Measurements from ENCODE around the gene USP35.
"Not testable (repeated sequence)": the region's sequence is repeated elsewhere in the genome, so short reads cannot be mapped to it uniquely, and the experiment has no call there.

USP35 gene

GRCh38 chr11:78170874-78171549, 17.7 kb upstream of the USP35 start:
- no peak for DNase-seq

DNA sequence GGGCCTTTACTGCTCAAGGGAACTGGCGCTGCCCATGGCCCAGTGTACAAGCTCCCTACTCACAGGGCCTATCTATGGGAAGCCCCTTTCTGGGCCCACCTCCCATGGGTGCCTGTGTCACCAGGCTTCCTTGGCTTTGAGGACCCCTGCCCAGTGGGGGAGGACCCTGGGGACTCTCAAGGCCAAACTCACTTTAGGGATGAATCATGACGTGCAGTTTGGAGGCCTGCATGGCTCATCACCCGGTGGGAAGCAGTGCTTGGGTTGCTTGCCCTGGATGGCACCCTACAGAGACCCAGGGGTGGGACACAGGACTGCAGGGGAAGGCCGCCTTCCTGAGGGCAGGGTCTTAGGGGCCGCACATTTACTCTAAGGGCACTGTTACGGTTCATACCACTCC, 16.8 kb upstream of the USP35 start:
- DNase-seq = no peak

GRCh38 chr11:78175862-78176261, 12.9 kb upstream of the USP35 start:
- not testable (repeated sequence) for DNase-seq

GRCh38 chr11:78176605-78177141, 12.0 kb upstream of the USP35 start:
- DNase-seq = no peak

GRCh38 chr11:78177216-78177615, 11.5 kb upstream of the USP35 start:
- no peak for DNase-seq

DNA sequence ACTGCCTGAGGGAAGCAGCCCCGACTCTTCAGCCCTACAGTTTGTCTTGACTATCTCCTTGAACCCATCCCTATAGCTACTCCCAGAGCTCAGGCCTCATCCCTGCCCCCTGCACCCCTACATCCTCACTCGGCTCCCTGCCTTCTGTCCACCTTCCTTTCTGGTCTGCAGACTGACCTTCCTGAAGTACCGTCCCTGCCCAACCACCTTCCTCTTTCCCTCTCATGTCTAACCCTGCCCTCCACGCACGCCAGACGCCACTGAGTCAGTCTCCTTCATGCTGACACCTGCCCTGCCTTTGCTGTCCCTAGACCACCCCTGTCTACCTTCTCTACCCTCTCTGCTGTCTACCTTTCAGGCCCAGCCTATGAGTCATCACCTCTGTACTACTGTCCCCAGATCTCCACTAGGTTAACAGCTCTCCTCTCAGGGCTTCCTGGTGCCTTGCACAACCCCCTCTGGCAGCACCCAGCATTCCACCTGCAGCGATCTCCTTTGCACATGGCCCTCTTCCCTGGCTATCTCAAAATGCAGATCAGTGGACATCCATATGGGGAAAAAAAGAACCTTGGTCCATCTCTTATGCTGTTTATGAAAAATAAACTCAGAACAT, 9.2 kb upstream of the USP35 start:
- no peak for DNase-seq

GRCh38 chr11:78180751-78181150, 8.0 kb upstream of the USP35 start:
- no peak for DNase-seq

- no peak for DNase-seq
Observed at GRCh38 chr11:78181185-78181584, 7.5 kb upstream of the USP35 start.

GRCh38 chr11:78187366-78188285, 1.1 kb upstream of the USP35 start:
- no peak for DNase-seq

- DNase-seq = no peak
Observed at GRCh38 chr11:78189174-78189724, 530 bp downstream of the USP35 start.

DNA sequence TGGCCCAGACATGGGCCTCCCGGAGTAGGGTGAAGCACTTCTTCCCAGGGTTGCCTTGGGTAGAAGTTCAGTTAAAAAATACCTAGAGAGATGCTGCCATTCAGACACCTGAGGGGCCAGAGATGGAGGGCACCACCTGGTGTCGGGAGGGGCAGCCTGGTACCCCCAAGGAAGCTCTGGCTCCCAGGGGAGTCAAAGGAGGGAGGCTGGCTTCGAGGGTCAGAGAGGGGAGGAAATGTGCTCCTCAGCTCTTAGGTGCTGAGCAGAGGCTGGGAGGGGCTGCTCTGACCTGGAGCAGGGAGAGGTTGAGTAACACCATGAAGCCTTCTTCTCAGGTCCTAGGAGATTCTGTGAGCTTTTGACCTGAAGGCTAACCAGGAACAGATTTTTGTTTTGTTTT, 1.1 kb downstream of the USP35 start:
- no peak for DNase-seq

GRCh38 chr11:78190374-78190773, 1.7 kb downstream of the USP35 start:
- DNase-seq = no peak

DNA sequence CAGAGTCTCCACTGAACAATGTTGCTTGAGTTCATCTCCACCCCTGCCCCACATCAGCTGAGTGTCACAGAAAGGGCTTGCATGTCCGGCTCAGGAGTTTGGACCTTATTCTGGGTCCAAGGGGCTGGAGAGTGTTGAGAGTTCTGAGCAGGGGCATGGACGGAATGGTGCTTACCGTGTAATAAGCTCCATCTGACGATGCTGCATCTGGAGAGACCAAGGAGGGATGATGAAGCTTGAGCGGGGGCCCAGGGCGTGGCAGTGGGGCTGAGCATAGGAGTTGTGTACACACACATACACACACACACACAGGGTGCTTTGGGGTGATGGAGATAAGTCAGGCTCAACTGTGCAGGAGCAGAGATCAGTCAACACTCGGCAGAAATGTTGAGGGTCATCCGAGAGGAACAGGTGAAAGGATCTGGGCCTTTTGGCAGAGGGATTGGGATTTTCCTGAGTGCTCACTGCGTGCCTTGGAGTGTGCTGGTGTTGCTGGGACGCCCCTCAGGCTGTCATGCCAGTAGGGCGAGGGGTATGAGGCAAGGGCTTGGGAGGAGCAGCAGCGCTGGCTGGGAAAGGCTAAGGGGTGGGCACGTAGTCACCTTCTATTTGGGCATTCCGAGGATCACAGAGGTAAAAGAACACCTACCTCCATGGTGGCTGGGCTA, 2.3 kb downstream of the USP35 start:
- no peak for DNase-seq

DNA sequence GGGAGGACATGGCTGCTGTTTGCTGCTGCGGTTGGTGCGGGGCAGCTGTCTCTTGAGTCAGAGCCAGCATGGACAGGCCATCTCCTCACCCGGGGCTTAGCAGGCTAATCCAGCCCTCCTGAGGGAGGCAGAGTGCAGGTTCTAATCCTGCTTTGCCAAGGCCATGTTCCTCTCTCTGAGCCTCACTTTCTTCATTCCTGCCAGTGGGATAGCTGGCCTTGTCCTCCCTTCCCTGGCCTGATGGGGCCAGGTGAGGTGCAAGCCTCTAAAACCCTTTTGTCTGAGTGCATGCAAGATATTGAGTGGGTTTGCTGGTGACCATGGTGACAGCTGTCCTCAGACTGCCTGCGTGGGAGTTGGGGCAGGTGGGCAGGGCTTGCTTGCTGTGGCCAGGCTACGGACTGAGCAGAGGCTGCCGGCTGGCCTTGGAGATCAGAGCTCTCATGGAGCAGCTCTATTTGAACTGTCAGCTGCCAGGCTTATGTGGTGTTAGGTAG, 3.6 kb downstream of the USP35 start:
- DNase-seq = no peak

DNA sequence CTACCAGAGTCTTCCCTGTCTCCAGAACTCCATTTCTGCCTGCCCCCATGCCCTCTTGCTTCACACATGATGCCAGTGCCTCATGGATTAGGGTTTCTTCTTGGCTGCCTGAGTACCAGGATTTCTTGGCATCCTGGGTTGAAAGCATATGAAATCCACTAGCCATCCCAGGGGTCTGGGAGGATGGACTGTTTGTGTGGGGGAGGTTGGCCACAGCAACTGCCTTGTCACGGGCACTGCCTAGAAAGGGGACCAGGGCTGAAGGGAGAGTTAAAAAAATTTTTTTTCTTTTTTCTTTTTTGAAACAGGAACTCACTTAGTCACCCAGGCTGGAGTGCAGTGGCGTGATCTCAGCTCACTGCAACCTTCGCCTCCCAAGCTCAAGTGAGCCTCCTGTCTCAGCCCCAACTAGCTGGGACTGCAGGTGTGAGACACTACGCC, 4.2 kb downstream of the USP35 start:
- no peak for DNase-seq

- no peak for DNase-seq
Observed at GRCh38 chr11:78193806-78194205, 5.1 kb downstream of the USP35 start.

DNA sequence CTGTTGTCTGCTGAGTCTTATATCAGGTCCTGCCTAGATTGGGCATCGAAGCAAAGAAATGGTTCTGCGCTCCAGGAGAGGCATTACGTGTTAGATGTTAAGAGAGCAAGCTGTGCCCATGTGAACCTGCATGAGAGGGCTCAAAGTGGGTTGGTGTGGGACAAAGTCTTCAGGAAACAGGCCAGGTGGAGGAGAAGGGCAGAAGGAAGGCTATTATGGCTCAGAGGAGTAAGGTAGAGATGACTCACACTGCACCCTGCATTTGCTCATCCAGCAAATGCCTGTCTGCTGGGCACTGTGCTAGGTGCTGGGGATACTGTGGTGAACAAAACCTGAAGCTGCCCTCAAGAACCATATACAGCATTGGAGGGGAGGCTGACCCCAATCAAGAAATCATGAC, 5.8 kb downstream of the USP35 start:
- no peak for DNase-seq

DNA sequence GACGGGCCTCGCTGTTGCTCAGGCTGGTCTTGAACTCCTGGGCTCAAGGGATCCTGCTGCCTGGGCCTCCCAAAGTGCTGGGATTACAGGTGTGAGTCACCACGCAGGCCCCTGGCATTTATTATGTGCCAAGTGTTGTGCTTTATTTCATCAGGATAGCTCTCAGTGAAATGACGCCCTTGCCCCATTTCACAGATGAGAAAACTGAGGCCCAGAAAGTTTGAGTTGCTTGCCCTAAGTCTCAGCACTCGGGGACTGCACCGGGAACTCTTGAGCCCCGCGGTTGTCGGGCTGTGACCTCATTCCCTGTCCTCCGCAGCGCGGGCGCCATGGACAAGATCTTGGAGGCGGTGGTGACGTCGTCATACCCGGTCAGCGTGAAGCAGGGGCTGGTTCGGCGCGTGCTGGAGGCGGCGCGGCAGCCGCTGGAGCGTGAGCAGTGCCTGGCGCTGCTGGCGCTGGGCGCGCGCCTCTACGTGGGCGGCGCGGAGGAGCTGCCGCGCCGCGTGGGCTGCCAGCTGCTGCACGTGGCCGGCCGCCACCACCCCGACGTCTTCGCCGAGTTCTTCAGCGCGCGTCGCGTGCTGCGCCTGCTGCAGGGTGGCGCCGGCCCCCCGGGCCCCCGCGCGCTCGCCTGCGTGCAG, 7.3 kb downstream of the USP35 start:
- DNase-seq = no peak

DNA sequence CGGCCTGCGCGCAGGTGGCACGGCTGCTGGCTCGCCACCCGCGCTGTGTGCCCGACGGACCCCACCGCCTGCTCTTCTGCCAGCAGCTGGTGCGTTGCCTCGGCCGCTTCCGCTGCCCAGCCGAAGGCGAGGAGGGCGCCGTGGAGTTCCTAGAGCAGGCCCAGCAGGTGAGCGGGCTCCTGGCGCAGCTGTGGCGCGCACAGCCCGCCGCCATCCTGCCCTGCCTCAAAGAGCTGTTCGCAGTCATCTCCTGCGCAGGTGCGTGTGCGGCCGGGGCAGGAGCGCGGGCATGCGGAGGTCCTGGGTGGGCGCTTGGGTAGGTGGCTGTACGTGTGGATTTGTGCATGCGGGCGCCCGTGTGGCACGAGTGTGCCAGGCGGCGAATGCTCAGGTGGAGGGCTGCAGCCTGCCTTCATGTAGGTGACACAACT, 8.0 kb downstream of the USP35 start:
- DNase-seq = no peak

- no peak for DNase-seq
Observed at GRCh38 chr11:78197816-78198215, 9.1 kb downstream of the USP35 start.

GRCh38 chr11:78199015-78199652, 10.4 kb downstream of the USP35 start:
- DNase-seq = no peak
